Glomerular endothelial cell (primary cell): ENCODE results near the gene HSD17B2. TPM values are rescaled to one million over a fixed set of nuclear protein-coding genes. Genes with fewer than 3 reads are reported as not detected.

Source experiments
- DNase-seq: peaks from one replicate; pipeline ENCODE4 v3.0.0-alpha.2; 2011; ENCODE audit warnings: low read depth, low spot score; ENCODE audit errors: extremely low read depth
- total RNA-seq: library from RNA; depleted of rRNA; stranded (reverse); fragments of >200 nt; gene quantifications from 2 replicates; pipeline ENCODE4 v1.2.3, GENCODE V29; 2015

HSD17B2 gene
- total RNA-seq, 1 donor from 2014 or later = 32.8 TPM

GRCh38 chr16:82017911-82018568, 17.0 kb upstream of the HSD17B2 start:
- DNase-seq = no peak

DNA sequence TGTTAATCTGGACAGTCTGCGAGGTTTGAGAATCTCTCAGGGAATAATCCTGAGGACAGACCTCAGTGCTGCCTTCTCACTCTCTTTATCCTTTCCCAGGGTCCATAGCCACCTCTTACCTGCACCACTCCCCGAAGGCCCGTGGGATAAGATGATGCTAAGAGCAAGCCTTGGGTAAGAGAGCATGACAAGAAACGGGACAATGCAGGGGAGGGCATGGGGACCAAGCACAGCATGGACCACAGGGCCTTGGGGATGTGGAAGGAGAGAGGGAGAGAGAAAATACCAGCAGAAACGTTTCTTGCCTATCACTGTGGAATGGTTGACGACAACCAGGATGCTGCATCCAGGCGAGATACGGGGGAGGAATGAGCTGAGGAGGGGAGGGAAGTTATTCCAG, 15.5 kb upstream of the HSD17B2 start:
- no peak for DNase-seq

DNA sequence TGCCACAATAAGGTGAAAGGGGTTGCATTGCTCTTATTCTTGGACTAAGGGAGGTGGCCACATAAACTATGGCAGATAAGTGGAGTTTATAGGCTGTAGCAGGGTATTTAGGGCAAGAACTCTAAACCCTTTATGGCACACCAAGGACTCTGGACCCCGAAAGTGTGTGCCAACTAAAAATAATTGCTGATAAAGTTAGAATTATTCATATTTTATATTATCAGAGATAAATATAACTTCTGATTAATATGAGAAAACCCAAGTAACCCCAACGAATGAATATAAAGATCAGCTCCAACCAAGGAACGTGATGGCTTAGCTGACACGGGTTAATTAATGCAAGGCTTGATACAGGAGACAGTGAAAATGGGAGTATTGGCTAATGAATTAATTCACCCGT, 15.0 kb upstream of the HSD17B2 start:
- no peak for DNase-seq

DNA sequence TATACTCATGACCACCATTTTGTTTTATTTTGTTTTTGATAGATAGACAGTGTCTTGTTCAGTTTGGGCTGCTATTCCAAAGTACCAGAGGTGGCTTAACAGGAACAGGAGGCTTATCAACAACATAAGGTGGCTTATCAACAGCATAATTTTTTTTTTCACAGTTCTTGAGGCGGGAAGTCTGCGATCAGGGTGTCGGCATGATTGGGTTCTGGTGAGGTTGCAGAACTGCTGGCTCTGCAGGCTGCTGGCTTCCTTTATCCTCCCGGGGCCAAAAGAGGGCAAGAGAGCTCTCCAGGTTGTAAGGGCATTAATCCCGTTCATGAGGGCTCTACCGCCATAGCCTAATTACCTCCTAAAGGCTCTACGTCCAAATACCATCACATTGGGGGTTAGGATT, 11.8 kb upstream of the HSD17B2 start:
- no peak for DNase-seq

DNA sequence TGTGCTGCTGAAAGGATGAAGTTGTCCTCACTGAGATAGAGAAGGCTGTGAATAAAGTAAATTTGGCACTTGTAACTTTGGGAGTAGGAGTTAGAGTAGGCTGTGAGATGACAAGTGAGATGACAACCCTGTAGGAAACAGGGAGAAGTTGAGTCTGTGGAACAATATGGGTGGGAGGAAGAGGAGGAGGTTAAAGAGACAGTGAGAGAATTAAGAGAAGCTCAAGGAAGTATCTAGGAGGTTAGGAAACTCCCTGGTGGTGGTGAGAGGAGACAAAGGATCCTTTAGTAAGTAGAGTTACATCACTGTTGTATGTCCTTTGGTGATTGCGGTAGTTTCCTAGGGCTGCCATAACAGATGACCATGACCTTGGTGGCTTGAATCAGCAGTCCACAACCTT, 10.7 kb upstream of the HSD17B2 start:
- DNase-seq = no peak

- DNase-seq = no peak
These were observed 10.2 kb upstream of the HSD17B2 start for GRCh38 chr16:82024883-82025282.

DNA sequence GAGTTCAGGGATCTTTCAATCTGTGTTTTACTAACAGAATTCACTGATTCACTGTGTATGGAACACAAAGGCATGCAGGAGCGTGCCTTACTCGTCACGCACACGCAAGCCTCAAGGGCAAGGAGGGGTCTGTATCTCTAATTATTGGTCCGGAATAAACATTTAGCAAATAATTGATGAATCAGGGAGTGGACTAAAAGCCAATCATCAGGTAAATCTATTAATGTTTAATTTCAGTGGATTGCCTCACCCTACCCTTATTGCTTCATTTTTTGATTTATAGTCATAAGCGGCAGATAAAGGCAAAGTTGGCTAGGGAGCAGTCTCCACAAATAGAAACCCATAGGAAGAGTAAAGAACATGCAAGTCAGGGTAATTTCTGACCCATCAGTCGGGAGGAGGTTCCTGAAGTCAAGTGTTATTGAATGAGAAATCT, 7.4 kb upstream of the HSD17B2 start:
- no peak for DNase-seq

GRCh38 chr16:82031116-82032084, 3.7 kb upstream of the HSD17B2 start:
- no peak for DNase-seq

- no peak for DNase-seq
These were observed 2.0 kb upstream of the HSD17B2 start for GRCh38 chr16:82033006-82033405.

GRCh38 chr16:82033683-82034300, 1.3 kb upstream of the HSD17B2 start:
- DNase-seq = no peak

GRCh38 chr16:82037251-82037650, 2.2 kb downstream of the HSD17B2 start:
- DNase-seq = no peak

- no peak for DNase-seq
These were observed 2.6 kb downstream of the HSD17B2 start for GRCh38 chr16:82037666-82038065.

GRCh38 chr16:82040296-82040695, 5.2 kb downstream of the HSD17B2 start:
- DNase-seq = no peak

- no peak for DNase-seq
These were observed 6.5 kb downstream of the HSD17B2 start for GRCh38 chr16:82041542-82041941.

DNA sequence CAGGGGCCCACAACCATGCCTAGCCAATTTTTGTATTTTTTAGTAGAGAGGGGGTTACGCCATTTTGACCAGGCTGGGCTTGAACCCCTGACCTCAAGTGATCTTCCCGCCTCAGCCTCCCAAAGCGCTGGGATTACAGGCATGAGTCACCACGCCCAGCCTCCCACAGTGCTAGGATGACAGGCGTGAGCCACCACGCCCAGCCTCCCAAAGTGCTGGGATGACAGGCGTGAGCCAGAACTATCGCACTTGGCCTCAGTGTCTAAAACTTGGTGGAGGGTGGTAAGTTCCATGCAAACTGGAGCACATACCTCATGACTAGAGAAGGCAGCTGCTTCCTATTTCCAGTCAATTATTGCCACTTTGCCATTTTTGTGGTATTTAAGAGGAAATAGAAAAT, 7.1 kb downstream of the HSD17B2 start:
- DNase-seq = no peak

DNA sequence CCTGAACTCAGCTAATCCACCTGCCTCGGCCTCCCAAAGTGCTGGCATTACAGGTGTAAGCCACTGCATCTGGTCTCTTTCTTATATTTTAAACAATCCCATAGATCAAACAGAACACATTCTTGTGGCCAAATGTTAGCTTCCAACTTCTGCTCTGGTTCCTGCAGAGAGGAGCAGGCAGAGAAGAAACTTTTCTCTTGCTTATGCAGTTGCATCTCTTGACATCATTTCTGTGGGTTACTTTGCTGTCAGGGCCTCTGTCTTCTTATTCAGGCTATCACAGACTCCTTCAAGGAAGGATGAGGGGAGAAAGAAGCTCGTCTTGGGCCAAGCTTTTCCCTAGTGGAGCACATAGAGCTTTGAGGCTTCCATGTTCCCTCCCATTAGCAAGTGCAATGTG, 7.8 kb downstream of the HSD17B2 start:
- DNase-seq = no peak

- DNase-seq = no peak
These were observed 8.9 kb downstream of the HSD17B2 start for GRCh38 chr16:82043680-82044584.

GRCh38 chr16:82044585-82044911, 9.5 kb downstream of the HSD17B2 start:
- DNase-seq = no peak

- no peak for DNase-seq
These were observed 10.4 kb downstream of the HSD17B2 start for GRCh38 chr16:82045465-82045864.

- DNase-seq = no peak
These were observed 11.5 kb downstream of the HSD17B2 start for GRCh38 chr16:82046541-82046940.

DNA sequence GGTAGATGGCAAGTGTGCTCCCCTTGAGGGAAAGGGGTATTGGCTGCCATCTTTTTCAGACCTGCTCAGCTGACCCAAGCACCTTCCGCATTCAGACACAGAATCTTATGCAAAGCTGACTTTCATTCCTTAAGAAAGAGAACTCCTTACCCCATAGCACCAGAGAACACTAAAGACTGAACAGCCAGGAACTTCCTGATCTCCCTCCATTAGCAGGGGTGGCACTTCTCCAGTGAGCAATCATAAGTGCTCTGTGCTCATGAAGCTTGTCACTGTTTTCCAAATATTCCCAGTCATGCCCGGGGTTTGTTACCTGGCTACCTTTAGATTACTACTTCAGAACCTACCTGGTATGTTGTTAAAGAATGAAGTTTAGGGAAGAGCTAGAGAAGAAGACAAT, 11.9 kb downstream of the HSD17B2 start:
- no peak for DNase-seq
